ENCODE results near the gene WBP1L.
"Not testable (repeated sequence)": the region's sequence is repeated elsewhere in the genome, so short reads cannot be mapped to it uniquely, and the experiment has no call there.

Gene WBP1L

DNA sequence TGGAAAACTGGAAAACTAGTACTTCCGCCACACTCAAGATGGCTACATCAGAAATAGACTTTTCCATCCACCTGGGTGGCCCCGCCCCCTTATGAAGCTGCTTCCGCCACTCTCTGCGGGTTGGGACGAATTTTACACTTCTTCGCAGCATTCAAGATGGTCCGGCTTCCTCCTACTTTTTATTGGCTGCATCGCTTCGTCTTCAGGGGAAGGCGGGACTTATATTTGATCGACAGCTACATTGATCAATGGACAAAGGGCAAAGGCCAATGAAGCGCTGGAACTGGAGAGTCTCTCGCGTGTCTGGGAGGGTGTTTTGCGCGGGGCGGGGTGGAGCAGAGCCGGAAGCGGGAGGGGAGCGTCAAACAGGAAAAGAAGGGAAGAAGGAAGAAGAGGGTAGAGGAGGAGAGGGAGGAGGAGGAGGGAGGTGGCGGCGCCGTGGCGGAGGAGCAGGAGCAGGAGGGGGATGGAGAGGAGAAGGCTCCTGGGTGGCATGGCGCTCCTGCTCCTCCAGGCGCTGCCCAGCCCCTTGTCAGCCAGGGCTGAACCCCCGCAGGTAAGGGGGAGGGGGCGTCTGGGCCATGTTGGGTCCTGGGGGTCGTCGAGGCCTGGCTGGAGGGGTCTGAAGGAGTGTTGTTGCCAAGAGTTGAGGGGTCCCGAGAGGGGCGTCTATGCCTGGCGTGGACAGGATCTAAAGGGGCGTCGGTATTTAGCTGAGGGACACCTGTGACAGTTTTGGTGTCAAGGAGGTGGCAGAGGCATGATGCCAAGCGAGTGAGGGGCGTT is at the start of gene WBP1L:
WBP1L (plus strand) TSS at position 361 of the 786 bp plus-strand sequence; CDS start at position 467, 106 bp downstream.
- DNase-seq: peak; percentile 99

DNA sequence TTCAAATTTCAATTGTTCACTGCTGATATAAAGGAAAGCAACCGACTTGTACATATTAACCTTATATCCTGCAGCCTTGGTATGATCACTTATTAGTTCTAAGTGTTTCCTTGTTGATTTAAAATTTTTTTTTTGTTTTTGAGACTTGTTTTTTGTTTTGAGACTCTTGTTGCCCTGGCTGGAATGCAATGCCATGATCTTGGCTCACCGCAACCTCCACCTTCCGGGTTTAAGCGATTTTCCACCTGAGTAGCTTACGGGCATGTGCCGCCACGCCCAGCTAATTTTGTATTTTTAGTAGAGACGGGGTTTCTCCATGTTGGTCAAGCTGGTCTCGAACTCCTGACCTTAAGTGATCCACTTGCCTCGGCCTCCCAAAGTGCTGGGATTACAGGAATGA is 48.3 kb upstream of the WBP1L start:
- DNase-seq: not testable (repeated sequence)

DNA sequence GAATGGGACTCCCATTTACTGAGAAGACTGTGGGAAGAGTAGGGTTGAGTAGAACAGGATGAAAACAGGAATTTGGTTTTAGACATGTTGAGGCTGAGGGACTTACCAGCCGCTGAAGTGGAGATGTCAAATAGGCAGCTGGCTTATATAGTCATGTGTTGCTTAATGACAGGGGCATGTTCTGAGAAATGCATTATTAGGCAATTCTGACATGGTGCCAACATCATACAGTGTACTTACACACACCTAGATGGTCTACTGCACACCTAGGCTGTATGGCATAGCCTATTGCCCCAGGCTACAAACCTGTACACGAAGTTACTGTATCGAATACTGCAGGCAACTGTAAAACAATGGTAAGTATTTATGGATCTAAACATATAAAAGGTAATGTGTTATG is 47.0 kb upstream of the WBP1L start:
- no peak for DNase-seq

DNA sequence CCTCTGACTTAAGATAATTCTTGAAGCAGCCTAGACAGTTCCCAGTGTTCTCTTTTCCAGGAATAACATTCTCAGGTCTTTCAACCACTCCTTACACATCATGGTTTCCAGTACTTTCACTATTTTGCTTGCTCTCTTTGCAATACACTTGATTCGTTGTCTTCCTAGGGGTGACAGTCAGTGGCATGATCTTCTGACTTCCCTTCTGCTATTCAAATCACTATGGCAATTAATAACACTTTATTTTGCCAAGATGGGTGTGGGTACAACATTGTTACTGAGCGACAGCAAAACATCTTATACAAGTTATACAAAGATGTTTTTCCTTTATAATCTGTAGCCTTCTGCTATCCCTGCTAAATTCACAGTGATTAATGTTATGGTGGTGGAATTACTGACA is 44.9 kb upstream of the WBP1L start:
- no peak for DNase-seq

DNA sequence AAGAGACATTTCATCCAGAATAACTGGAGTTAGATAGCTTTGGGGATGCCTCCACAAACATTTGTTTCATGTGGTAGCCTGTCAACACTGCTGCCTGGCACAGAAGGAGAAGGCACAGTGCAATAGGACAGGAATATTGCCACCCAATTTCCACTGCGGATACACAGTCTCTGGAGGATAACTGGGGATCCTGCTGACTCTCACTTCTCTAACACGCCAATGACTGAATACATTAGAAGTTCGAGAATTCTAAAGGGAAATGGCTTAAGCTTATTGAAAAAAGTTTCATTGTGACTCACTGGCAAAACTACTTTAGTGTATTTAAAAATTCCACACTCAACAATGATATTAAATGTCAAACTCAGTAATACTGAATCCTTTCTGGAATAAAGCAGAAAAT is 42.5 kb upstream of the WBP1L start:
- no peak for DNase-seq

DNA sequence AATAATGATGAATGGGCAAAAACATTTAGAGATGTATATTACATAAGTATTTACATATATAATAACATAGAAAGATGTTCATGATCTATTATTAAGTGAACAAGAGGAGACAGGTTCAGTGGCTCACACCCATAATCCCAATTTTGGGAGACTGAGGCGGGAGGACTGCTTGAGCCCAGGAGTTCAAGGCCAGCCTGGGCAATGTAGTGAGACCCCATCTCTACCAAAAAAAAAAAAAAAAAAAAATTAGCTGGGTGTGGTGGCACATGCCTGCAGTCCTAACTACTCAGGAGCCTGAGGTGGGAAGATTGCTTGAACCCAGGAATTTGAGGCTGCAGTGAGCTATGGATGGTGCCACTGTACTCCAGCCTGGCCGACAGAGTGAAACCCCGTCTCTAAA is 42.0 kb upstream of the WBP1L start:
- DNase-seq: no peak

DNA sequence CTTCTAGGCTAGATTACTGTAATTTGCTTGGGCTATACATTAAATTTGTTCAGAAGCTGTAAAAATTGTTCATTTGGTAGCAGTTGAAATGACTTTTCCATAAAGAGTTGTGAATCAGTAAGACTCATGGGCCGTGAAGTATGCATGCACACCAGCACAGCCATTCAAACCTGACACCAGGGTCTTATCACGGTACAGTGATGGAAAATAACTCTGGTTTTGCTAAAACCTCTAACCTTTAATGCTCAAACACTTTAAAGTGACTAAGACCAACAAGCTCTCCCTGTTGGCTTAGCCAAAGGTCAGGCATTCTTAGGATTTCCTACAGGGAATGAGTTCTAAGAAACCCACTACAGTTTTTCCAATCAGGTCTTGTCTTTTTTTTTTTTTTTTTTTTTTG is 41.0 kb upstream of the WBP1L start:
- no peak for DNase-seq

DNA sequence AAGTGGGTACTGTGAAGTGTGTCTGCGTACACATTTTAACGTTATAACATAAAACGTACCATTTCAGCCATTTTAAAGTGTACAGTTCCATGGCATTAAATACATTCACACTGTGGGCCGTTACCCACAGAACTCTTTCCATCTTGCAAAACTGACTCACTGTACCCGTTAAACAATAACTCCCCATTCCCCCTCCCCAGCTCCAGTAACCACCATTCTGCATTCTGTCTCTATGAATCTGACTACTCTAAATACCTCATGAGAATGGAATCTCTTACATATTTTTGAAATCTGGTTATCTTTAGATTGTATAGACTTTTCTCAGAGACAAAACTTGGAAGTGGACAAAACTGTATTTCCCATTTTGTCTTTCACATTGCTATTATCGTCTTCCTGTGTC is 38.8 kb upstream of the WBP1L start:
- DNase-seq: no peak

DNA sequence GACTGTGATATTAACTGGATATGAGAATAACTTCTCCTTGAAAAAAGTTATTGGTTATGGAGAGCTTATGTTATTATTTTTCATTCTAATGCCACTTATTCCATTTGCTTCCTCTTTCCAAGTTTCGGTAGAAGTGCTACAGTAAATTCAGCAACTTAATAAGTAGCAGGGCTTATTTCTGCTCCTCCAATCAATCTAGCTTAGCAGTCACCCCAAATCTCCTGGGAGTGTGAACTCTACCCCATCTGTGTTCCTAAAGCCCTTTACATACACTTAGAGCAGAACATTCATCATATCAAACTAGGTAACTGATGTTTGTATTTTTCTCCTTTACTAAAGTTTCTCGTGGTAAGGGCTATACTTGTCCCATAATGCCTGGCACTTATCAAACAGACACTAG is 38.2 kb upstream of the WBP1L start:
- DNase-seq: no peak

DNA sequence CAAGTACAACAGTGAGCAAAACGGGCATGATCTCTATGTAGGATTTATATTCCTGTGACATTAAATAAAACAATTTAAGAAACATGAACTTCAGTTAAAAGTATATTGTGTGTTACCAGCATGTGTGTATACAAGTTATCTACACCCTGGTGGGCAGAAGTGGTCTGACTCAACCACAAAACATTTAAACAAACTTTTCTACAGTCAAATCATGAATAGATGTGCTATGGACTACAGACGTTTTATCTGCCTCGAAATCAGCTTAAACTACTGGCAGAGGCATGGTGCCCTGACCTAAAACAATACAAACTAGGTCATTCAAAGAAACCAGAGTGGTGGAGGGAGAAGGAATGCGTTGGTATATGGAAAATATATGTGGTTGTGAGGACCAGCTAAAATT is 33.1 kb upstream of the WBP1L start:
- no peak for DNase-seq

DNA sequence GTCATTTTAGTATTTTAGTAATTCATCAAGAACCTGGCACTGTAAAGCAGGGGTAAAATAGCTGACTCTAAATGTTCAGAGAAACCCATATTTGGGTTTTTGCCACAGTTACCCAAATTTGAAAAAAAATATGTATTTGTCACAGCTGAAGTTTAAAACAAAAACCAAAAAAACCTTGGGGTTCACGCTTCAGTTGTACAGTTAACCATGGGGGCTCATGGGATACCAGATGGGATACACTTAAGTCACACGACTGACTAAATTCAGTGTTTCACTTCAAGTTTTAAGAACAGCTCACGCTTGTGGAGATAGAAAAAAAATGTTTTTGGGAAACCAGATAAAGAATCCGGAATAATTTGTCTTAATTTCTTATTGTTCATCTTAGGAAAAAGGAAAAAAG is 31.7 kb upstream of the WBP1L start:
- DNase-seq: no peak

DNA sequence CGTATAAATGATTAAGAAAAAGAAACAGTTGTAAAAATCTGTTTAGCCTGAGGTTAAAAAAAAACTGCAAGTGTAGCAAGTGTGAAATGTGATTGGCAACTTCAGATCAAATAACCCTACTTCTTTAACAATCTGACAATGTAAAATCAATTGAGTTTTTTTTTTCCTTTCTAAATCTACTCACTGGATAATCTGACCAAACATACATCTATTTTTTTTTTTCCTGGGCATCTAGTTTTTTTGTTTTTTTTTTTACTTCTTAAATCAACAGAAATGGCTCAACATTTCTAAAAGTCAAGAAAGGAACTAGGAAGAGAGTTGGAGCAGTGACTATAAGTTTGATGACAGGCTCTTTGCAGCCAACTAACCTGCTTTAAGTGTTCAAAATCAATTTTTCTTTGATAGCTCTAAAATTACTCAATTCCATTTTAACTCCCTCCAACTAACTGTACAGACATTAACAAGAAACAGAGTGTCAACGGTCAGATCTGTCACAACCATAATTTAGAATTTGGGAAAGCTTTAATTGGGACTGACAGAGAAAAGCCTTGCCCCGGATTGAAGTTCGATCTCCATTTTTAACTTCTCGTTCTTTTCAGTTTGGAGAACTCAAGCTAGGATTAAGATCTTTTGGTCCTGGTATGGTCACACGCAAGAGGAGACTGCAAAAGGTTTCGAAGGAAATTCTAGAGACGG is 30.8 kb upstream of the WBP1L start:
- DNase-seq: no peak

DNA sequence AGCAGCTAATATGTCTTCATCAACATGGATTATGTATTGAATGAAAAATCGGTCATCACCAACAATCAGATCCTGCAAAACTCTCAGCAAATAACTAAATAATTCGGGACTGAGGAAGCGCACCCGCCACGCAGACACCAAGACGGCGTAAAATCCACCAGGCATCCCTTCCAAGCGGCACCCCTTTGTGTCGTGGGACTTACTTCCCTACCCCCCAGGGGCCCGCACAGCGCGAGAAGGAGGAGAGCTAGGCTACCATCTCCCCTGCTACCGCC is 30.3 kb upstream of the WBP1L start:
- no peak for DNase-seq

DNA sequence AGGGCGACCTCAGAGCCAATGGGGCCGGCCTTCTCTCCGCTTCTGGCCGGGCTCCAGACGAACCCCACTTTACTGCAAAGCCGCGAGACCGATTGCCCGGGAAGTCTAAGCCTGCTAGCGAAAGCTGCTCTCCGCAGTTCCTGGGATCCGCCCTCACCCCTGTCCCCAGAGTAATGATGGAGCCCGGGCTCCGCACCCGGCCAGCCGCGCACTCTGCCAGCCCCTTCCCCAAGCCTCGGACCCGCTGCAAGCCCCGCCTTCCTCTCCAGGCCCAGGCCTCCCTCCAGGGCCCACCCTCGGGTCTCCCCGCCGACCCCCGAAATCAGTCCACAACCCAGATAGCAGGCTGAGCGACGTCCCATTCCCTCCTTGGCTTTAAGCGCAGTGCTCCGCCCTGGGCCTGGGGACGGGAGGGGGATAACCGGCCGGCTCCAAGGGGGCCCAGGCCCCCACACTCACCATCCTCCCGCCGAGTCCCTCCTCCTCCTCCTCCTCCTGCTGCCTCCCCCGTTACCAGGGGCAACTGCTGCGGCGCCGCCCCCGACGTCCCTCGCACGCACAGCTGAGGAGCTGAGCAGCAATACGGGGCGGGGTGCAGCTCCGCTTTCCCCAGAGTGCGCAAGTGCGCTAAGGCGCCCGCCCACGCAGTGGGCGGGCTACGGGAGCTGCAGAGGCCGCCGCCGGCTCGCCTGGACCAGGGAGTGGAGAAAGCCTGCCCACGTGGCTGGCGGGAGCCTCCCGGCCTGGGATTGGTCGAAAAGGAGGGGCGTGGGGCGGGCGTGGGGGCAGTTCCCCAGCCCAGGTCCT is 29.7 kb upstream of the WBP1L start, which contains the start of gene ARL3:
ARL3 (minus strand) TSS at position 584 of the 807 bp plus-strand sequence; CDS start at position 462, 122 bp downstream.
- peak; percentile 100 for DNase-seq

DNA sequence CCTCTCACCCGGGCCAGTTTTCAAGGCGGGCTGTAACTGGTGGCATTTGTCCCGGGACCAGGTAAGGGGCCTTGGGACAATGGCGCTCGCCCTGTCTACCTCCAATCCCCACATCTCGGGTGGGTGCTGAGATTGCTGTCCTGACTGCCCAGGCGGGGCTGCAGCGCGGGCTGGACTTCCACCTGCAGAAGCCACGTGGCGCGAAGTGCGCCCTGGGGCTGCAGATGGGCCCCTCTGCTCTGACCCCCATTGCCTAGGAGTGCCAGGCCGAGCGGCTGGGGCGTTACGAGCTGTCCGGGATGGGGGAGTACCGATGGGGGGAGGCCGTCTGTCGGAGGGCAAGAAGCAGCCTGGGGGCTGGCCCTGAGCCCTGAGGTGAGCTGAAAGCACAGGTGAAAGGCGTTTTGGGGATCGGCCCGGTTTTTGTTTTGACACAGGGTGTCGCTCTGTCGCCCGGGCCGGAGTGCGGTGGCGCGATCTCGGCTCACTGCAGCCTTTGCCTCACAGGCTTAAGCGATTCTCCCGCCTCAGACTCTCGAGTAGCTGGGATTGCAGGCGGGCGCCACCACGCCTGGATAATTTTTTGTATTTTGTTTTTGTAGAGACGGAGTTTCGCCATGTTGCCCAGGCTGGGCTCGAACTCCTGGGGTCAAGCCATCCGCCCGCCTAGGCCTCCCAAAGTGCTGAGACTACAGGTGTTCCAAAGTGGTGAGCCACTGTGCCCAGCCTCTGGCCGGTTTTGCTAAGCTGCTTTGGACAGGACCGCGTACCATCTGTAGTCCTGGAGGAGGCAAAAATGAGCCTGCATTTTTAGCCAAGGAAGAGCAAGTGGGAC is 28.9 kb upstream of the WBP1L start, which contains the start of gene SFXN2:
SFXN2 (plus strand) TSS at position 16 of the 835 bp plus-strand sequence. CDS start 12,001 bp downstream, outside the sequence.
- DNase-seq: no peak

DNA sequence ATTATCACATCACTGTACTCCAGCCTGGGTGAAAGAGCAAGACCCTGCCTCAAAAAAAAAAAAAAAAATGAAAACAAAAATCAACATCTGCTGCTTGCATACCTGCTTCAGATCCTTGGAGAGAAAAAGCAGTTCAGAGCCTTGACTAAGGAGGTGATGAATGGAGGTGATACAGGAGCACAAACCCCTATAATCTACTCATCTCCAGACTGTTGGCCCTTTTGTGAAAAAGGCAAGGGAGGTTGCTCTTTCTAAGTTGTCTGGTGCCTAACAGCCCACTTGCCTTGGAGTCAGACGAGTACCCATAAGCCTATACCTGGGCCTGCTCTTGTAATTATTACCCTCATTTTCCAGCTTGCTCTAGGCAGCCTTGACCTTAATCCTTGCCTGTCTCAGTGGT is 27.9 kb upstream of the WBP1L start:
- DNase-seq: no peak

DNA sequence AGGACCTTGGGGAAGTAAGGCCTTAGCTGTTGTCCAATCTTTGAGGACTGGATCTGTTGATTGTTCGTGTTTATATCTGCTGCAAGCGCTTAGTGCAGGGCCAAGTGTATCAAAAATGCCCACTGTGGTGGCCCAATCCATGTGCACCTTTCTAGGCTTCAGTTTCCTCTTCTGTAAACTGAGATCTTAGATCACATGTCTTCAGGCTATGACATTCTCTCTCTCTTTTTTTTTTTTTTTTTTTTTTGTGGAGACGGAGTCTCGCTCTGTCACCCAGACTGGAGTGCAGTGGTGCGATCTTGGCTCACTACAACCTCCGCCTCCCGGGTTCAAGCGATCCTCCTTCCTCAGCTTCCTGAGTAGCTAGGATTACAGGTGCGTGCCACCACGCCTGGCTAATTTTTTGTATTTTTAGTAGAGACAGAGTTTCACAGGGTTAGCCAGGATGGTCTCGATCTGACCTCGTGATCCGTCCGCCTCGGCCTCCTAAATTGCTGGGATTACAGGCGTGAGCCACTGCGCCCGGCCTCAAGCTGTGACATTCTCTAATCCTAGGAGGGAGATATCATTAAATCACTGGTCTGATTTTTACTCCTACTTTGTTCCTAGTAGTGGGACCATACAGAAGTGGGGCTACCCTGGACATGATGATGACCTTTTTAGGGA is 26.7 kb upstream of the WBP1L start:
- DNase-seq: not testable (repeated sequence)

DNA sequence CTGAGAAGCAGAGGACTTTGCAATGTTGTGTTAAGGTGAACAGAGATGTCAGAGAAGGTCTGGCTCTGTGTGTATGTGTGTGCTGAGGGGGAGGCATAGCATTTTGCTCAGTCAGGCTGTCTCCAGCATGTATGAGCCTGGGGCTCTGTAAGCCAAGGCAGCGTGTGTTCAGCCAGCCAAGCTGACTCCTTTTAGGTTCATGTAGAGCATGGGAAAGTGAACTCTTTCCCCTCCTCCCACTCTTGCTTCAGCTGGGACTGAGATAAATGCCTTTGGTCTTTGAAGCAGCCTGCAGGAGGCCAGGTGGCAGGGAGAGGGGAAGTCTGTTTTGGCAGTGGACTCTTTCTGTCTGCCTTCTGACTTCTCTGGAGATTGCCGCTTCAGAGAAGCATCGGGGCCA is 25.5 kb upstream of the WBP1L start:
- no peak for DNase-seq

DNA sequence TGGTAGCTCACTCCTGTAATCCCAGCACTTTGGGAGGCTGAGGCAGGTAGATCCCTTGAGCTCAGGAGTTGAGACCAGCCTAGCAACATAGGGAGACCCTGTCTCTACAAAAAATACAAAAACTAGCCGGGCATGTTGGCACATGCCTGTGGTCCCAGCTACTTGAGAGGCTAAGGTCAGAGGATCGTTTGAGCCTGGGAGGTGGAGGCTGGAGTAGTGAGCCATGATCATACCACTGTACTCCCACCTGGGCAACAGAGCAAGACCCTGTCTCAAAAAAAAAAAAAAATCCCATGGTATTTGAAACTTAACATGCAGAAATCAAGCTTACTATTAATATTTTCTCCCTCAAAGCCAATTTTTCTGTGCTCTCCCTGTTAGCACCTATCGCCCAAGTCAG is 23.4 kb upstream of the WBP1L start:
- no peak for DNase-seq

DNA sequence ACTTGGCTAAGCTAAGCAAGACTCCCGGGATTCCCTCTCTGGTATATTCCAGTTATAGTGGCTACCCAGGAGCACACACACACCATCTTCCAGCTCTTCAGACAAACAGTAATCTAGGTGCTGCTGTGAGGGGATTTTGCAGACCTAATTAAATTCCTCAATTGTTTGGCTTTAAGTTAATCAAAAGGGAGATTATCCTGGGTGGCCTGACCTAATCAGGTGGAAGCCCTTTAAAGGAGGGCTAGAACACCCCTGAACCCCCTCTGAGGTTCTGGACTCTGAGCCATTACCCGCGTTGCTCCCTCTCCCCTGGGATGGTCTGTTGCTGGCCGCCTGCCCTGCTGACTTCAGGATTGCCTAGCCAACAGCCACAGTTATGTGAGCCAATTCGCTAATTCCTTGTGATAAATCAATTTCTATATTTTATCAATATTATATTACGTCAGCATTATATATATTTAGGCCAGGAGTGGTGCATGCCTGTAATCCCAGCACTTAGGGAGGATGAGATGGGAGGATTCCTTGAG is 22.9 kb upstream of the WBP1L start:
- no peak for DNase-seq

DNA sequence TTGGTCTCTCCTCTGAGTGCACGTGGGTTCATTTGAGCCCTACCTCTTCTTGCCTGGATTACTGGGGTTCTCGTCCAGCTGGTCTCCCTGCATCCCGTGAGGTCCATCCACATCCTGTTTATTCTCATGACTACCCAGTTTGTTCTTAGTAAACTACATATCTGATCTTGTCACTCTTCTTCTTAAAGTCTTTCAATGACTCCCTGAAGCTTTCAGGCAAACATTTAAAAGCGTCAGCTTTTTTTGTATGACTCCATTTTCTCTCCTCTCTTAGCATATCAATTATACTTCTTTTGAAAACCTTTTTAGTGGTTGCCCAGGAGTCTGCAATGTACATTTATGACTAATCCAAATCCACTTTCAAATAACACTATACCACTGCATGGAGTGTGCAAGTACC is 21.8 kb upstream of the WBP1L start:
- DNase-seq: no peak

DNA sequence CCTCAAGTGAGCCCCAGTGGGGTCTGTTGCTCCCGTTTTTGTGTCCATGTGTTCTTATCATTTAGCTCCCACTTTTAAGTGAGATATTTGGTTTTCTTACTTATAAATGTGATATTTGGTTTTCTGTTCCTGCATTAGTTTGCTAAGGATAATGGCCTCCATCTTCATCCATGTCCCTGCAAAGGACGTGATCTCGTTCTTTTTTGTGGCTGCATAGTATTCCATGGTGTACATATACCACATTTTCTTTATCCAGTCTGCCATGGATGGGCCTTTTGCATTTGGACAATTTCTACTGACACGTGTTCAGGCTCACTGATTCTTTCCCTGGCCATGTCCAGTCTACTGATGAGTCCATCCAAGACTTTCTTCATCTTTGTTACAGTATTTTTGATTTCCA is 19.8 kb upstream of the WBP1L start:
- no peak for DNase-seq
